ENCODE results near the gene PTPRA.

DNA sequence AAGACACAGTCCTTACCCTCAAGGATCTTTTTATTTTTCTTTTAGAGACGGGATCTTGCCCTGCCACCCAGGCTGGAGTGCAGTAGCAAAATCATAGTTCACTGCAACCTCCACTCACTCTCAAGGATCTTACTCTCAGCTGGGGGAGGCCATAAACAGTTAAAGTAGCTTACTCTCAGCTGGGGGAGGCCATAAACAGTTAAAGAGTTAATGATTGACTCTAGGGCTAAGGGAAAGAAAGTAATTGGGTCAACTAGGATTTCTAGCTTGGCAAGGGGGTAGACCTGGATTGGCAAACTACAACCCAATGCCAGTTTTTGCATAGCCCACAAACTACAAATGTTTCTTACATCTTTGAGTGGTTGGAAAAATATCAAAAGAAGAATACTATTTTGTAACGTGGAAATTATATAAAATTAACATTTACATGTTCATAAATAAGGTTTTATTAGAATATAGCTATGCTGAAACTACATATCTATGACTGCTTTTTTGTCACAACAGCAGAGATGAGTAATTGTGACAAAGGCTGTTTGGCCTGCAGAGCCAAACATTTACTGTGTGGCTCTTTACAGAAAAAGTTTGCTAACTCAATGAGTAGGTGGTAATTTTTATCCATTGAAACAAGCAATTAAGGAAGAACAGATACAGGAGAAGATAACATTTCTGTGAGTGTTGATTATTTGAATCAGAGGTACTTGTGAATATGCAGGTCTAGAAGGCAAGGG is 46.4 kb downstream of the PTPRA start:
- TF ChIP-seq, protein P1, sequence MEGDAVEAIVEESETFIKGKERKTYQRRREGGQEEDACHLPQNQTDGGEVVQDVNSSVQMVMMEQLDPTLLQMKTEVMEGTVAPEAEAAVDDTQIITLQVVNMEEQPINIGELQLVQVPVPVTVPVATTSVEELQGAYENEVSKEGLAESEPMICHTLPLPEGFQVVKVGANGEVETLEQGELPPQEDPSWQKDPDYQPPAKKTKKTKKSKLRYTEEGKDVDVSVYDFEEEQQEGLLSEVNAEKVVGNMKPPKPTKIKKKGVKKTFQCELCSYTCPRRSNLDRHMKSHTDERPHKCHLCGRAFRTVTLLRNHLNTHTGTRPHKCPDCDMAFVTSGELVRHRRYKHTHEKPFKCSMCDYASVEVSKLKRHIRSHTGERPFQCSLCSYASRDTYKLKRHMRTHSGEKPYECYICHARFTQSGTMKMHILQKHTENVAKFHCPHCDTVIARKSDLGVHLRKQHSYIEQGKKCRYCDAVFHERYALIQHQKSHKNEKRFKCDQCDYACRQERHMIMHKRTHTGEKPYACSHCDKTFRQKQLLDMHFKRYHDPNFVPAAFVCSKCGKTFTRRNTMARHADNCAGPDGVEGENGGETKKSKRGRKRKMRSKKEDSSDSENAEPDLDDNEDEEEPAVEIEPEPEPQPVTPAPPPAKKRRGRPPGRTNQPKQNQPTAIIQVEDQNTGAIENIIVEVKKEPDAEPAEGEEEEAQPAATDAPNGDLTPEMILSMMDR (CRISPR knock-in tag; IDR thresholded peaks at IDR 0.05): no peak
- TF ChIP-seq ZBTB1 (CRISPR knock-in tag; IDR thresholded peaks at IDR 0.05; ENCODE audit: borderline replicate concordance) (no peak), ZSCAN30 (CRISPR knock-in tag; IDR thresholded peaks at IDR 0.05) (no peak), ETV6 (CRISPR knock-in tag; conservative IDR thresholded peaks at IDR 0.05) (no peak), HDAC2 (CRISPR knock-in tag; IDR thresholded peaks at IDR 0.05) (no peak), ELF1 (CRISPR knock-in tag; IDR thresholded peaks at IDR 0.05) (no peak), RNF2 (conservative IDR thresholded peaks at IDR 0.05; ENCODE audit: low read depth) (no peak), ZNF629 (CRISPR knock-in tag; conservative IDR thresholded peaks at IDR 0.05) (no peak), POLR2A (IDR thresholded peaks at IDR 0.05; ENCODE audit: insufficient read depth in 1 of 2, low read depth in 2 of 2, low read length in 2 of 2) (no peak)
- TF ChIP-seq, protein P2, sequence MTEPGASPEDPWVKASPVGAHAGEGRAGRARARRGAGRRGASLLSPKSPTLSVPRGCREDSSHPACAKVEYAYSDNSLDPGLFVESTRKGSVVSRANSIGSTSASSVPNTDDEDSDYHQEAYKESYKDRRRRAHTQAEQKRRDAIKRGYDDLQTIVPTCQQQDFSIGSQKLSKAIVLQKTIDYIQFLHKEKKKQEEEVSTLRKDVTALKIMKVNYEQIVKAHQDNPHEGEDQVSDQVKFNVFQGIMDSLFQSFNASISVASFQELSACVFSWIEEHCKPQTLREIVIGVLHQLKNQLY (CRISPR knock-in tag; IDR thresholded peaks at IDR 0.05): no peak
